IMR-90 (cell line): ENCODE measurements around the gene PRKCSH.

Experiments used
- BHLHE40 ChIP-seq: fragments of 150-350 bp; IDR thresholded peaks from 2 replicates; pipeline ENCODE4 v1.6.1; 2016; ENCODE audit warnings: mild to moderate bottlenecking, low read depth, low read length
- CEBPB ChIP-seq: IDR thresholded peaks from 2 replicates; pipeline ENCODE4 v1.6.1; 2012; ENCODE audit warnings: low read depth, low read length, improper control_type of control experiment
- FOS ChIP-seq: fragments of 150-350 bp; IDR thresholded peaks from 2 replicates; pipeline ENCODE4 v1.6.1; 2016; ENCODE audit warnings: low read depth, low read length
- POLR2A ChIP-seq: IDR thresholded peaks from 2 replicates; pipeline ENCODE4 v1.6.1; 2012; ENCODE audit warnings: mild to moderate bottlenecking, low read depth, low read length
- RAD21 ChIP-seq: IDR thresholded peaks from 2 replicates; pipeline ENCODE4 v1.6.1; 2012; ENCODE audit warnings: low read length, improper control_type of control experiment
- RCOR1 ChIP-seq: IDR thresholded peaks from 2 replicates; pipeline ENCODE4 v1.6.1; 2012; ENCODE audit warnings: mild to moderate bottlenecking, low read length, improper control_type of control experiment; ENCODE audit not compliant: insufficient replicate concordance
- TF ChIP-seq, protein P1 (sequence below): conservative IDR thresholded peaks from 2 replicates; pipeline ENCODE4 v1.5.1; 2012; ENCODE audit warnings: mild to moderate bottlenecking, low read depth, low read length, improper control_type of control experiment
- TF ChIP-seq, protein P2 (sequence below): fragments of 150-350 bp; IDR thresholded peaks from 2 replicates; pipeline ENCODE4 v1.6.1; 2016; ENCODE audit warnings: low read depth, mild to moderate bottlenecking, low read length, moderate library complexity, borderline replicate concordance

DNA sequence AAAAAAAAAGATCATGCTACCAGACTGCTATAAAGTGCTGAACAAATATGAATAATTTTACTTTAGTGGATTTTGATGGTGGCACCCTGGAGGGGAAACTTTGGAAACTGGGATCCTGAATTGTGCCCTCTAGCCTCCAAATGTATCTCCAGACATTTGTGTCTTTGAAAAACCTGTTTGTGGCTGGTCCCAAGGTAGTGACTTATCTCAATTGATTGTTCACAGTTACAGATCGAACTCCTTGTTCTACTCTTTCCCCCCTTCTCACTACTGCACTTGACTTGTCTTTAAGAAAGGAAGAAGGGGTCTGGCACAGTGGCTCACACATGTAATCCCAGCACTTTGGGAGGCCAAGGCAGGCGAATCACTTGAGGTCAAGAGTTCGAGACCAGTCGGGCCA, 26.8 kb upstream of the PRKCSH start:
- TF ChIP-seq, protein P1, sequence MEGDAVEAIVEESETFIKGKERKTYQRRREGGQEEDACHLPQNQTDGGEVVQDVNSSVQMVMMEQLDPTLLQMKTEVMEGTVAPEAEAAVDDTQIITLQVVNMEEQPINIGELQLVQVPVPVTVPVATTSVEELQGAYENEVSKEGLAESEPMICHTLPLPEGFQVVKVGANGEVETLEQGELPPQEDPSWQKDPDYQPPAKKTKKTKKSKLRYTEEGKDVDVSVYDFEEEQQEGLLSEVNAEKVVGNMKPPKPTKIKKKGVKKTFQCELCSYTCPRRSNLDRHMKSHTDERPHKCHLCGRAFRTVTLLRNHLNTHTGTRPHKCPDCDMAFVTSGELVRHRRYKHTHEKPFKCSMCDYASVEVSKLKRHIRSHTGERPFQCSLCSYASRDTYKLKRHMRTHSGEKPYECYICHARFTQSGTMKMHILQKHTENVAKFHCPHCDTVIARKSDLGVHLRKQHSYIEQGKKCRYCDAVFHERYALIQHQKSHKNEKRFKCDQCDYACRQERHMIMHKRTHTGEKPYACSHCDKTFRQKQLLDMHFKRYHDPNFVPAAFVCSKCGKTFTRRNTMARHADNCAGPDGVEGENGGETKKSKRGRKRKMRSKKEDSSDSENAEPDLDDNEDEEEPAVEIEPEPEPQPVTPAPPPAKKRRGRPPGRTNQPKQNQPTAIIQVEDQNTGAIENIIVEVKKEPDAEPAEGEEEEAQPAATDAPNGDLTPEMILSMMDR = no peak
- TF ChIP-seq CEBPB (no peak), RCOR1 (no peak), FOS (no peak), RAD21 (no peak), BHLHE40 (no peak), POLR2A (no peak)
- TF ChIP-seq, protein P2, sequence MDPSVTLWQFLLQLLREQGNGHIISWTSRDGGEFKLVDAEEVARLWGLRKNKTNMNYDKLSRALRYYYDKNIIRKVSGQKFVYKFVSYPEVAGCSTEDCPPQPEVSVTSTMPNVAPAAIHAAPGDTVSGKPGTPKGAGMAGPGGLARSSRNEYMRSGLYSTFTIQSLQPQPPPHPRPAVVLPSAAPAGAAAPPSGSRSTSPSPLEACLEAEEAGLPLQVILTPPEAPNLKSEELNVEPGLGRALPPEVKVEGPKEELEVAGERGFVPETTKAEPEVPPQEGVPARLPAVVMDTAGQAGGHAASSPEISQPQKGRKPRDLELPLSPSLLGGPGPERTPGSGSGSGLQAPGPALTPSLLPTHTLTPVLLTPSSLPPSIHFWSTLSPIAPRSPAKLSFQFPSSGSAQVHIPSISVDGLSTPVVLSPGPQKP = no peak
